MM.1S (cell line): ENCODE results near the gene MYO1E.

ENCODE experiments used
- DNase-seq: peaks from one replicate; pipeline ENCODE4 v3.0.0-alpha.2; 2015
- H2AFZ ChIP-seq: fragments of 300-600 bp; sonication (generic); 2 replicates; pipeline ENCODE4 v1.6.0; 2016; ENCODE audit warnings: antibody characterized with exemption, low read length
- H3F3A ChIP-seq: fragments of 300-600 bp; sonication (generic); 2 replicates; pipeline ENCODE4 v1.6.1; 2016; ENCODE audit warnings: mild to moderate bottlenecking, antibody characterized with exemption, low read length, moderate library complexity, mixed read lengths; ENCODE audit not compliant: insufficient read depth
- H3K27ac ChIP-seq: fragments of 300-600 bp; sonication (generic); 2 replicates; pipeline ENCODE4 v1.5.1; 2016; ENCODE audit warnings: mild to moderate bottlenecking, low read length
- H3K27me3 ChIP-seq: fragments of 300-600 bp; sonication (generic); replicated peaks from 2 replicates; pipeline ENCODE4 v1.6.0; 2016; ENCODE audit warnings: low read length; ENCODE audit not compliant: insufficient read depth
- H3K36me3 ChIP-seq: fragments of 300-600 bp; sonication (generic); replicated peaks from 2 replicates; pipeline ENCODE4 v1.6.1; 2016; ENCODE audit warnings: mild to moderate bottlenecking, low read length, mixed read lengths; ENCODE audit not compliant: insufficient read depth
- H3K4me1 ChIP-seq: fragments of 300-600 bp; sonication (generic); 2 replicates; pipeline ENCODE4 v1.6.1; 2016; ENCODE audit warnings: low read length, mixed read lengths
- H3K4me2 ChIP-seq: fragments of 300-600 bp; sonication (generic); 2 replicates; pipeline ENCODE4 v1.6.0; 2016; ENCODE audit warnings: low read depth, low read length
- H3K4me3 ChIP-seq: fragments of 300-600 bp; sonication (generic); 2 replicates; pipeline ENCODE4 v1.5.1; 2016; ENCODE audit warnings: low read length, mixed read lengths
- H3K79me2 ChIP-seq: fragments of 300-600 bp; sonication (generic); 2 replicates; pipeline ENCODE4 v1.6.1; 2016; ENCODE audit warnings: mixed run types, low read length, mixed read lengths
- H3K9ac ChIP-seq: fragments of 300-600 bp; sonication (generic); 2 replicates; pipeline ENCODE4 v1.6.1; 2016; ENCODE audit warnings: low read length, mixed read lengths
- H3K9me2 ChIP-seq: fragments of 300-600 bp; sonication (generic); replicated peaks from 2 replicates; pipeline ENCODE4 v1.6.1; 2016; ENCODE audit warnings: mild to moderate bottlenecking, low read length, mixed read lengths; ENCODE audit not compliant: insufficient read depth
- H3K9me3 ChIP-seq: fragments of 300-600 bp; sonication (generic); replicated peaks from 2 replicates; pipeline ENCODE4 v1.6.1; 2016; ENCODE audit warnings: mild to moderate bottlenecking, low read length, mixed read lengths; ENCODE audit not compliant: insufficient read depth
- H4K20me1 ChIP-seq: fragments of 300-600 bp; sonication (generic); 2 replicates; pipeline ENCODE4 v1.6.1; 2016; ENCODE audit warnings: mild to moderate bottlenecking, low read length, moderate library complexity, mixed read lengths; ENCODE audit not compliant: insufficient read depth
- EZH2 ChIP-seq: fragments of 300-600 bp; sonication (generic); optimal IDR thresholded peaks from 2 replicates; pipeline ENCODE3; 2017; ENCODE audit warnings: low read depth, mild to moderate bottlenecking, antibody characterized with exemption, low read length, mixed read lengths
- EZH2phosphoT487 ChIP-seq: fragments of 300-600 bp; sonication (generic); IDR thresholded peaks from 2 replicates; pipeline ENCODE4 v1.6.1; 2018; ENCODE audit warnings: antibody characterized with exemption, low read length
- TF ChIP-seq, protein P1 (sequence below): fragments of 300-600 bp; sonication (generic); IDR thresholded peaks from 2 replicates; pipeline ENCODE4 v1.5.1; 2016; ENCODE audit warnings: antibody characterized with exemption, low read length, mixed read lengths

Gene MYO1E

DNA sequence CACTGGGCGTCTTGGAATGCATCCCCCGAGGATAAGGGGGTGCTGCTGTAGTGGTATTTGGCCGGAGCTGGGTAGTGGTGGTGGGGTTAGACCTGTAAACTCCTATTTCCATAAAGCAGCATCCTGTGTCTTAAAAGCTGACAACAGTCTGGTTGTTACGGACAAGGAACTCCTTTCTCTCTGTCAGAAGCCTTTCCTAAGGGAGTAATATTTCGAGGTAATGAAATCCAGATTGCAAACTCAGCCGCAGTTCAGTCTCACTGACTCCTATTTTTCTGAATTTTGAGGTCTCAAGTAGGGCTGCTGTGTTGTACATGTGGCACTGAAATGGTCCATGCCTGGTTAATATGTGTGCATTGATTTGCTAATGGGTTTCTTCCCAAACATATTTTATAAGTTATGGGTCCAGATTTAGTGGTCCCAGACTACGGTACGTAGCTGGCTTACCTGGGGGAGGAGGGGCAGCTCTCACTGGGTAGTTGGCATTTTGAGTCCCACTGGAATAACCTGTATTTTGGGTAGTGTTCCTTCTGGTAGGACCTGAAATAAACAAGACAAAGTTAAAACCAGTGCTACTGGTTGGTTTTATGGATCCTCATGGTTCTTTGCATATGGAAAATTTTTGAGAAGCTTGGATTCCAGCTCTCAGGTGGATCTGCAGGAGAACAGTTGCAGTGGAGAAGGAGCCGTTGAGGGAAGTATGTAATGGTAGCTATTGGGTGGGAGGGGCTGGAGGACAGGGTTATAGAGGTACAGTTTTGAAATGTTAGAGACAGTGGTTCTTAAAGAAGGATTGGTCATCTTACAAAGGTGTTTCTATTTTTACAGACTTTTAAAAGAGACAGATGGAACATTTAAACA, 214.6 kb downstream of the MYO1E start:
- Histone ChIP-seq H4K20me1 (no peaks in the 10 kb centered on the region), H3K9me2 (no peaks in the 10 kb centered on the region), H3K27me3 (no peaks in the 10 kb centered on the region), H3K4me1 (no peaks in the 10 kb centered on the region), H3K27ac (no peak overlapping the region), H3K9ac (no peak overlapping the region), H3K4me3 (no peak overlapping the region), H3F3A (no peaks in the 10 kb centered on the region), H3K4me2 (no peak overlapping the region), H3K9me3 (no peaks in the 10 kb centered on the region), H2AFZ (no peak overlapping the region), H3K79me2 (no peaks in the 10 kb centered on the region), H3K36me3 (no peaks in the 10 kb centered on the region)
- DNase-seq: no peak
- TF ChIP-seq EZH2: no peak
- no peak for TF ChIP-seq EZH2phosphoT487
- TF ChIP-seq, protein P1, sequence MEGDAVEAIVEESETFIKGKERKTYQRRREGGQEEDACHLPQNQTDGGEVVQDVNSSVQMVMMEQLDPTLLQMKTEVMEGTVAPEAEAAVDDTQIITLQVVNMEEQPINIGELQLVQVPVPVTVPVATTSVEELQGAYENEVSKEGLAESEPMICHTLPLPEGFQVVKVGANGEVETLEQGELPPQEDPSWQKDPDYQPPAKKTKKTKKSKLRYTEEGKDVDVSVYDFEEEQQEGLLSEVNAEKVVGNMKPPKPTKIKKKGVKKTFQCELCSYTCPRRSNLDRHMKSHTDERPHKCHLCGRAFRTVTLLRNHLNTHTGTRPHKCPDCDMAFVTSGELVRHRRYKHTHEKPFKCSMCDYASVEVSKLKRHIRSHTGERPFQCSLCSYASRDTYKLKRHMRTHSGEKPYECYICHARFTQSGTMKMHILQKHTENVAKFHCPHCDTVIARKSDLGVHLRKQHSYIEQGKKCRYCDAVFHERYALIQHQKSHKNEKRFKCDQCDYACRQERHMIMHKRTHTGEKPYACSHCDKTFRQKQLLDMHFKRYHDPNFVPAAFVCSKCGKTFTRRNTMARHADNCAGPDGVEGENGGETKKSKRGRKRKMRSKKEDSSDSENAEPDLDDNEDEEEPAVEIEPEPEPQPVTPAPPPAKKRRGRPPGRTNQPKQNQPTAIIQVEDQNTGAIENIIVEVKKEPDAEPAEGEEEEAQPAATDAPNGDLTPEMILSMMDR: no peak

DNA sequence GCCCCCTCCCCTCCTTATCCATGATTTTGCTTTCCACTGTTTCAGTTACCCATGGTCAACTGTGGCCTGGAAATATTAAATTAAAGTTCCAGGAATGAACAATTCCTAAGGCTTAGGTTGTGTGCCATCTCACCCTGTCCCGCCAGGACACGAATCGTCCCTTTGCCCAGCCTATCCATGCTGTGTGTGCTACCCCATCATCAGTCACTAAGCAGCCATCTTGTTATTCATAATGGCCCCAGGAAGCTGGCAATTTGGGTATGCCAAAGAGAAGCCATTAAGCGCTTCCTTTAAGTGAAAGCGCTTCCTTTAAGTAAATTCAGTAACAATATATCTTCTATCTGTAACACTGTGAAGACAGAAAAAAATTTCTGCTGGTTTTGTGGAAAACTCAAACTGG, 215.3 kb downstream of the MYO1E start:
- no peaks in the 10 kb centered on the region for H3K79me2 ChIP-seq
- no peak overlapping the region for H3K9ac ChIP-seq
- H4K20me1 ChIP-seq: no peaks in the 10 kb centered on the region
- H3K27me3 ChIP-seq: no peaks in the 10 kb centered on the region
- H3K4me3 ChIP-seq: no peak overlapping the region
- TF ChIP-seq, protein P1: no peak
- no peak for TF ChIP-seq EZH2
- no peaks in the 10 kb centered on the region for H3K9me3 ChIP-seq
- no peak for DNase-seq
- no peak overlapping the region for H3K27ac ChIP-seq
- no peak overlapping the region for H3K4me2 ChIP-seq
- no peaks in the 10 kb centered on the region for H3K36me3 ChIP-seq
- no peaks in the 10 kb centered on the region for H3K4me1 ChIP-seq
- H3F3A ChIP-seq: no peaks in the 10 kb centered on the region
- no peak overlapping the region for H2AFZ ChIP-seq
- no peaks in the 10 kb centered on the region for H3K9me2 ChIP-seq

DNA sequence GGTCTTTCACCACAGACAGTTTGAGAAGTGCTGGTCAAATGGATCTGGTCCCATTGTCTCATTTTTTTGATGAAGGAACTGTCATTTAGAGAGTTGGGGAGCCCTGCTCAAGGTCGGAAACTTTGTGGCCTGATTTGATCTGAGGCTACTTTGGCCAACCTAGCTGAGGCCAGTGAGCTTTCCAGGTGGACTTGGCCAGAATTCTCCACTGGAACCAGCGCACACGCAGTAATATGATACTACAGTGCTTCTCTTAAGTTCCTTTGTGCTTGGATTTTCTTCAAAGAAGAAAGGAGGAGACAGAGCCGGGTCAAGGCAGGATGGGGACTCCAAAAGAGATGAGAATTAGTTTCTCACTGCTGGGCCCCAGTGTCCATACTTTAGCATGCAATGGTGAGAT, 217.2 kb downstream of the MYO1E start:
- H4K20me1 ChIP-seq: no peaks in the 10 kb centered on the region
- no peak overlapping the region for H3K4me2 ChIP-seq
- H3K79me2 ChIP-seq: no peaks in the 10 kb centered on the region
- no peaks in the 10 kb centered on the region for H3K27me3 ChIP-seq
- no peaks in the 10 kb centered on the region for H3K36me3 ChIP-seq
- no peaks in the 10 kb centered on the region for H3K9me2 ChIP-seq
- DNase-seq: no peak
- no peak overlapping the region for H3K27ac ChIP-seq
- TF ChIP-seq EZH2: no peak
- TF ChIP-seq, protein P1: no peak
- no peak overlapping the region for H2AFZ ChIP-seq
- no peaks in the 10 kb centered on the region for H3F3A ChIP-seq
- no peak overlapping the region for H3K4me3 ChIP-seq
- H3K4me1 ChIP-seq: no peaks in the 10 kb centered on the region
- no peak overlapping the region for H3K9ac ChIP-seq
- H3K9me3 ChIP-seq: no peaks in the 10 kb centered on the region
